Right renal pelvis (tissue), 4 donors: ENCODE results near the gene ADD3. TPM values are rescaled to one million over a fixed set of nuclear protein-coding genes. Genes with fewer than 3 reads are reported as not detected.
A peak's percentile ranks its signal among the peaks of the same experiment; 100 is the strongest.

Experiments used
- DNase-seq, 4 donors: peaks; one replicate each; pipeline ENCODE4 v3.0.0-alpha.2; 2013; ENCODE audit warnings: low read depth in 4 of 4, low spot score in 3 of 4, missing footprints in 1 of 4
- polyA plus RNA-seq, 4 donors: library from polyadenylated mRNA; unstranded; fragments of 120-200 nt; gene quantifications; one replicate each; pipeline ENCODE4 v1.2.1, GENCODE V29; 2013; ENCODE audit not compliant: insufficient read length in 4 of 4

ADD3 gene
- polyA plus RNA-seq, 4 donors, result 227 to 291 (median 272) TPM

GRCh38 chr10:110058212-110058611, 50.4 kb downstream of the ADD3 start:
- DNase-seq, result no peak

- peak in 1 of 4 donors; percentile 33 for DNase-seq
Measured at GRCh38 chr10:110059925-110060324, 52.1 kb downstream of the ADD3 start.

GRCh38 chr10:110061687-110062086, 53.9 kb downstream of the ADD3 start:
- no peak for DNase-seq

- no peak for DNase-seq
Measured at GRCh38 chr10:110065269-110065668, 57.5 kb downstream of the ADD3 start.

DNA sequence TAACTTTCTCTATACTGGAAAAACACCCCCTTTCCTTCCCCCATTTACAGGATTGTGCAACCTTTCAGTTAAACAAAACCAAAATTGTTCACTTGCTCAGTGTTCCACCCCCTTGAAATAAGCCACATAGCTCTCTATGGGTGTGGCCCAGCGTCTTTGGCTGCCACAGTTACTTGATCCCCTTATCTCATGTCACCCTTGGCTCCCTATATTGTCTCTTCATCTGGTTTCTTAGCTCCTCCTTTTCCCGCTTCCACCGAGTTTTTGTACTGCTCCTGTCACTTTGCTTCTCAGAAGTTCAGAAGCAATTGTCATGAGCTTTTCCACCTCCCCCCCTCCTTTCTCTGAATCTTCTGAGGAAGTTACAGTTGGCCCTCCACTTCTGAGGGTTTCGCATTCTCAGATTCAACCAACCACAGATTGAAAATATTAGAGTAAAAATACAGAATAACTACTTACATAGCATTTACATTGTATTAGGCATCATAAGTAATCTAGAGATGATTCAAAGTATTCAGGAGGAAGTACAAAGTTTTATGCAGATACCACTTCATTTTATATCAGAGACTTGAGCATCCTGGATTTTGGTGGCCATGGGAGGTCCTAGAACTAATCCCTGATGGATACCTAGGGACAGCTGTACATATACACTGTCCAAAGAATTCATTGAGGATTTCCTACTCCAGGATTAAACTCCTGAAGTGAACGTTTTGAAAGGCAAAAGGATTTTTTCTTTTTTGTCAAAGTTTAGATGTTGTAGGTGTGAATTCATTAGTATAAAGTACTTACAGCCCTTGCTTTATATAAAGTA, 60.4 kb downstream of the ADD3 start:
- no peak for DNase-seq

GRCh38 chr10:110068780-110069179, 61.0 kb downstream of the ADD3 start:
- DNase-seq, result no peak

GRCh38 chr10:110069502-110069982, 61.8 kb downstream of the ADD3 start:
- DNase-seq, result no peak

- DNase-seq, result no peak
Measured at GRCh38 chr10:110073896-110074295, 66.1 kb downstream of the ADD3 start.

GRCh38 chr10:110074298-110074697, 66.5 kb downstream of the ADD3 start:
- no peak for DNase-seq

- peak in 3 of 4 donors; percentile 40 to 50 (median 45) for DNase-seq
Measured at GRCh38 chr10:110074758-110075671, 67.2 kb downstream of the ADD3 start.

GRCh38 chr10:110075686-110076085, 67.9 kb downstream of the ADD3 start:
- no peak for DNase-seq

GRCh38 chr10:110076559-110077318, 69.0 kb downstream of the ADD3 start:
- peak in 1 of 4 donors; percentile 19 for DNase-seq

GRCh38 chr10:110077436-110078130, 69.8 kb downstream of the ADD3 start:
- DNase-seq, result no peak

- no peak for DNase-seq
Measured at GRCh38 chr10:110078317-110078716, 70.5 kb downstream of the ADD3 start.

GRCh38 chr10:110081911-110082310, 74.1 kb downstream of the ADD3 start:
- DNase-seq, result no peak

GRCh38 chr10:110083884-110084283, 76.1 kb downstream of the ADD3 start:
- DNase-seq, result peak in 1 of 4 donors; percentile 27

DNA sequence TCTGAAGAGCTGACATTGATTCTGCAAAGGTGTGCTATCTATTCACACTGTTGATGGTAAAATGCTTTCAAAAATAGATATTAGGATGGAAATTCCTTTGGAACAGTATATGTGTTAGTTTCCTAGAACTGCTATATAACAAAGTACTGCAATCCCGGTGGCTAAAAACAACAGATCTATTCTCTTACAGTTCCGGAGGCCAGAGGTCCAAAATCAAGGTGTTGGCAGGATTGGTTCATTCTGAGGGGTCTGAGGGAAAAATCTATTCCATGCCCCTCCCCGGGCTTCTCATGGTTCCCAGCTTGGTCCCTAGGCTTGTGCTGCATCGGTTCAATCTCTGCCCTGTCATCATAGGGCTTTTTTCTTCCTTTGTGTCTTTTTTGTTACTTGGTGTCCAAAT, 79.9 kb downstream of the ADD3 start:
- DNase-seq, result no peak

GRCh38 chr10:110088367-110089104, 80.8 kb downstream of the ADD3 start:
- no peak for DNase-seq

DNA sequence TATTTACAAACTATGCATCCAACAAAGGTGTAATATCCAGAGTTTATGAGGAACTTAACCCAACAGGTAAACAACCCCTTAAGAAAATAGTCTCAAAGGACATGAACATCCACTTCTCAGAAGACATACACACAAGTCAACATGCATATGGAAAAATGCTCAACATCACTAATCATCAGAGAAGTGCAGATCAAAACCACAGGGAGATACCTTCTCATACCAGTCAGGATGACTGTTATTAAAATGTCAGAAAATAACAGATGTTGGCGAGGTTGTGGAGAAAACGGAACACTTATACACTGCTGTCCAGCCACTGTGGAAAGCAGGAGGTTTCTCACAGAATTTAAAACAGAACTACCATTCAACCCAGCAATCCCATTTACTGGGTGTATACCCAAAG, 84.0 kb downstream of the ADD3 start:
- DNase-seq, result no peak
